C4-2B (cell line): ENCODE data around the gene GRID1.

ENCODE experiments used
- ZFX ChIP-seq: fragments of 450-650 bp; IDR thresholded peaks from 2 replicates; pipeline ENCODE4 v1.6.1; 2017
- TF ChIP-seq, protein P1 (sequence below): fragments of 450-650 bp; conservative IDR thresholded peaks from 2 replicates; pipeline ENCODE4 v1.5.1; 2017; ENCODE audit warnings: mild to moderate bottlenecking

DNA sequence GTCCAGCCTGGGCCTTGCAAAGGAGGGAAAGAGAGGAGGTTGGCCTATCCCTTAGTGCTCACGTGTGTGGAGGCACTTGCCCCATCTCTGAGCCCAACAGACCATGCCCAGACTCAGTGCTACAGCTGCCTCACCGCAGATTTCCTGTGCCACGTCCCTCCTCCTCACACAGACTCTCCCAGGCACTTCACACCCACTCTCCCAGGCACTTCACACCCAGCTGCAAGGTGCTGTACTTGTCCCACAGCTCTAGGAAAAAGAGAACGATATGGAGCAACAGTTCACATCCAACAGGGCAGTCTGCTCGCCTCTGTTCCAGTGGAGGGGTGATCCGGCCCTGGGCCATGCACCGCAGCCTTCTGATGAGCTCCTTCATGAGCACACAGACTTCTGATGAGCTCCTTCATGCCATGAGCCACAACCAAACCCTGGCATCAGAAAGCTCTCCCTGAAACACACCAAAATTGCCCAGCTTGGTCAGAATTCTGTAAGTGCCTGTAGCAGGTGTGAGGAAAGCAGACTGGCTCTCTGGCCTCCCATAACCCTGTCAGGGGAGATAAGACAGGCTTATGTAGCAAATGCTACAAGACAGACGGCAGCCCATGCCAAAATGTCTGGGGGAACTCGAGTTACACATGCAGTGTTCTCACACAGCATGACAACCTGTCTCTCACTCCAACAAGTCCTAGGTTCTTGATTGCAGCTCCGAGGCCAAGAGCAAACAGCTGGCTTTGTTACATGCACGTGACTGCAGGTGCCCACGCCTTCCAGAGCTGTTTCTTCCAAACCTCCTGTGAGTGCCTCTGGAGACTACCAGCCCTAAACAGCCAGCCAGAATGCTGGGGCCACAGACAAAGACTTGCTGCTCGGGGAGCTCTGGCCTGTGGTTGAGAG lies 348.5 kb downstream of the GRID1 start:
- TF ChIP-seq, protein P1, sequence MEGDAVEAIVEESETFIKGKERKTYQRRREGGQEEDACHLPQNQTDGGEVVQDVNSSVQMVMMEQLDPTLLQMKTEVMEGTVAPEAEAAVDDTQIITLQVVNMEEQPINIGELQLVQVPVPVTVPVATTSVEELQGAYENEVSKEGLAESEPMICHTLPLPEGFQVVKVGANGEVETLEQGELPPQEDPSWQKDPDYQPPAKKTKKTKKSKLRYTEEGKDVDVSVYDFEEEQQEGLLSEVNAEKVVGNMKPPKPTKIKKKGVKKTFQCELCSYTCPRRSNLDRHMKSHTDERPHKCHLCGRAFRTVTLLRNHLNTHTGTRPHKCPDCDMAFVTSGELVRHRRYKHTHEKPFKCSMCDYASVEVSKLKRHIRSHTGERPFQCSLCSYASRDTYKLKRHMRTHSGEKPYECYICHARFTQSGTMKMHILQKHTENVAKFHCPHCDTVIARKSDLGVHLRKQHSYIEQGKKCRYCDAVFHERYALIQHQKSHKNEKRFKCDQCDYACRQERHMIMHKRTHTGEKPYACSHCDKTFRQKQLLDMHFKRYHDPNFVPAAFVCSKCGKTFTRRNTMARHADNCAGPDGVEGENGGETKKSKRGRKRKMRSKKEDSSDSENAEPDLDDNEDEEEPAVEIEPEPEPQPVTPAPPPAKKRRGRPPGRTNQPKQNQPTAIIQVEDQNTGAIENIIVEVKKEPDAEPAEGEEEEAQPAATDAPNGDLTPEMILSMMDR: no peak
- TF ChIP-seq ZFX: no peak
